Endodermal cell (in vitro differentiated cells): ENCODE results near the gene APOL4. TPM values are rescaled to one million over a fixed set of nuclear protein-coding genes. Genes with fewer than 3 reads are reported as not detected.

Experiments
- DNase-seq: peaks from one replicate; pipeline ENCODE4 v3.0.0-alpha.2; 2017
- H3K27ac ChIP-seq: 2 replicates; pipeline ENCODE4 v1.5.1; 2013; ENCODE audit warnings: mild to moderate bottlenecking, low read depth, low read length, moderate library complexity
- H3K27me3 ChIP-seq: 2 replicates; pipeline ENCODE4 v1.6.1; 2013; ENCODE audit warnings: mild to moderate bottlenecking, low read length, moderate library complexity; ENCODE audit not compliant: insufficient read depth, control insufficient read depth, poor library complexity, severe bottlenecking
- H3K36me3 ChIP-seq: 2 replicates; pipeline ENCODE4 v1.7.0; 2013; ENCODE audit warnings: mild to moderate bottlenecking, low read length, moderate library complexity; ENCODE audit not compliant: control insufficient read depth, insufficient read depth
- H3K4me1 ChIP-seq: one replicate; pipeline ENCODE4 v1.7.0; 2013; ENCODE audit warnings: low read length; ENCODE audit not compliant: control insufficient read depth, insufficient read depth
- H3K4me3 ChIP-seq: 2 replicates; pipeline ENCODE4 v1.5.1; 2013; ENCODE audit warnings: mild to moderate bottlenecking, low read length, moderate library complexity
- H3K9ac ChIP-seq: 2 replicates; pipeline ENCODE4 v1.6.1; 2013; ENCODE audit warnings: mild to moderate bottlenecking, low read length, moderate library complexity; ENCODE audit not compliant: poor library complexity, severe bottlenecking; ENCODE audit errors: extremely low read depth
- H3K9me3 ChIP-seq: 2 replicates; pipeline ENCODE4 v1.6.1; 2013; ENCODE audit warnings: mild to moderate bottlenecking, low read length, moderate library complexity; ENCODE audit not compliant: control insufficient read depth
- H3K27ac Mint-ChIP-seq: 2 replicates; pipeline ENCODE4 v1.8.0; 2020; ENCODE audit warnings: mixed read lengths
- H3K27me3 Mint-ChIP-seq: 2 replicates; pipeline ENCODE4 v1.8.0; 2021; ENCODE audit warnings: mild to moderate bottlenecking, mixed read lengths; ENCODE audit not compliant: insufficient read depth
- H3K36me3 Mint-ChIP-seq: 2 replicates; pipeline ENCODE4 v1.8.0; 2020; ENCODE audit warnings: low read depth, mixed read lengths
- H3K4me1 Mint-ChIP-seq: 2 replicates; pipeline ENCODE4 v1.8.0; 2020; ENCODE audit warnings: mixed read lengths
- H3K4me3 Mint-ChIP-seq: 2 replicates; pipeline ENCODE4 v1.8.0; 2020; ENCODE audit warnings: mild to moderate bottlenecking, moderate library complexity, mixed read lengths
- H3K9me3 Mint-ChIP-seq: 2 replicates; pipeline ENCODE4 v1.8.0; 2020; ENCODE audit warnings: mild to moderate bottlenecking, mixed read lengths
- CTCF ChIP-seq: fragments of 200-600 bp; sonication (generic); conservative IDR thresholded peaks from 2 replicates; pipeline ENCODE4 v1.5.0; 2021; ENCODE audit warnings: antibody characterized with exemption, mild to moderate bottlenecking
- WGBS, 2 experiments: methylation state at CpG; one replicate each; pipeline versions ENCODE4 v1.1.5 to v1.1.7; 2013; ENCODE audit warnings: missing lambda C conversion rate in 2 of 2, mixed read lengths in 1 of 2; ENCODE audit not compliant: insufficient coverage in 1 of 2, insufficient read length in 1 of 2; 5-methylcytosine and 5-hydroxymethylcytosine counted together
- total RNA-seq, 2 donors: library from RNA; stranded (reverse); fragmentation: NEBNext Ultra II Directional in 1 of 2; extraction: Animal tissue kit (Norgen Biotek cat#: 25700) in 1 of 2; gene quantifications; 2 replicates in 1 of 2; 3 replicates in 1 of 2; pipeline ENCODE4 v1.2.1, GENCODE V29; 2021

APOL4 gene
- total RNA-seq, 2 donors from 2014 or later = not detected

DNA sequence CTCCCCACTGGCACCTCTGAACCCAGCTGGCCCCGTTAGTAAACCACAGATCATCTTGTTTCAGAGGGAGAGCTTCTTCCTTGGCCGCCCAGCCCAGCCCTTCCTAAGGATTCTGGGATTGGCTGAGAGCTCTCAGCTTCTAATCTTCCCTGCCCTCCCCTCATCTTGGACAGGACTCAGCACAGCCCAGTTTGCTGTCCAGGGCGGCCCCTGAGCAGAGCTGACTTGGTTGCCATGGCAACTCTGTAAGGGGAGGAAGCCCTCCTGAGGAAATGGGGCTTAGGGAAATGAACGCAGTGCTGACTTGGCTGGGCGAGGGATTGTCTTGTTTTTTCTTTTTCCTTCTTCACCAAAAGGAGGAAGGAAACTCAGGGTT is 4.6 kb downstream of the APOL4 start:
- no peak for TF ChIP-seq CTCF
- 39% methylated on average over 4 of the region's 5 CpGs; no CpG with 5 or more reads in 1 of the 2 experiments for WGBS, 2 experiments
- Mint-ChIP-seq H3K36me3 (no peaks in the 10 kb centered on the region), H3K4me1 (peaks cover 21% of the 10 kb centered on the region), H3K4me3 (peak overlapping the region; percentile 37), H3K27me3 (peaks cover 2% of the 10 kb centered on the region), H3K9me3 (no peaks in the 10 kb centered on the region), H3K27ac (peak overlapping the region; percentile 86)
- peak overlapping the region; percentile 54 for H3K27ac ChIP-seq
- H3K4me3 ChIP-seq = no peak overlapping the region
- peaks cover 6% of the 10 kb centered on the region for H3K4me1 ChIP-seq
- peak overlapping the region; percentile 3 for H3K9ac ChIP-seq
- H3K36me3 ChIP-seq = no peaks in the 10 kb centered on the region
- H3K9me3 ChIP-seq = no peaks in the 10 kb centered on the region
- DNase-seq = peak; percentile 92
- H3K27me3 ChIP-seq = no peaks in the 10 kb centered on the region

- 71 to 79% methylated on average over 5 to 6 of the region's 6 CpGs for WGBS, 2 experiments
- peak overlapping the region; percentile 3 for H3K9ac ChIP-seq
- peaks cover 2% of the 10 kb centered on the region for H3K9me3 Mint-ChIP-seq
- H3K27me3 Mint-ChIP-seq = peaks cover 2% of the 10 kb centered on the region
- TF ChIP-seq CTCF = no peak
- peak overlapping the region; percentile 86 for H3K27ac Mint-ChIP-seq
- no peaks in the 10 kb centered on the region for H3K27me3 ChIP-seq
- peaks cover 21% of the 10 kb centered on the region for H3K4me1 Mint-ChIP-seq
- H3K4me3 ChIP-seq = no peak overlapping the region
- H3K9me3 ChIP-seq = peaks cover 2% of the 10 kb centered on the region
- H3K27ac ChIP-seq = peak overlapping the region; percentile 54
- peak; percentile 12 for DNase-seq
- H3K36me3 Mint-ChIP-seq = no peaks in the 10 kb centered on the region
- H3K4me3 Mint-ChIP-seq = no peak overlapping the region
- H3K4me1 ChIP-seq = peaks cover 6% of the 10 kb centered on the region
- H3K36me3 ChIP-seq = no peaks in the 10 kb centered on the region
Observed at GRCh38 chr22:36196254-36197064, 5.2 kb downstream of the APOL4 start.

- Histone ChIP-seq H3K9ac (no peak overlapping the region), H3K27ac (no peak overlapping the region), H3K4me1 (peaks cover 6% of the 10 kb centered on the region), H3K4me3 (no peak overlapping the region), H3K36me3 (no peaks in the 10 kb centered on the region), H3K9me3 (peaks cover 7% of the 10 kb centered on the region), H3K27me3 (no peaks in the 10 kb centered on the region)
- Mint-ChIP-seq H3K36me3 (peaks cover 4% of the 10 kb centered on the region), H3K4me1 (peaks cover 21% of the 10 kb centered on the region), H3K4me3 (no peak overlapping the region), H3K27me3 (peaks cover 2% of the 10 kb centered on the region), H3K27ac (no peak overlapping the region), H3K9me3 (peaks cover 15% of the 10 kb centered on the region)
- 47 to 64% methylated on average over 4 to 5 of the region's 5 CpGs for WGBS, 2 experiments
- peak; percentile 92 for TF ChIP-seq CTCF
- DNase-seq = peak; percentile 89
Observed at GRCh38 chr22:36194971-36195370, 6.6 kb downstream of the APOL4 start.
